HG02870 (cell line): ENCODE results near the gene ROPN1B.
A peak's percentile ranks its signal among the peaks of the same experiment; 100 is the strongest.
"Not testable (repeated sequence)": the region's sequence is repeated elsewhere in the genome, so short reads cannot be mapped to it uniquely, and the experiment has no call there.

Experiments used
- ATAC-seq: cut with Tn5 transposase; IDR thresholded peaks from one replicate; pipeline ENCODE4 v1.9.1; 2021; ENCODE audit warnings: mild to moderate bottlenecking, moderate library complexity; ENCODE audit not compliant: unreplicated experiment

ROPN1B gene

DNA sequence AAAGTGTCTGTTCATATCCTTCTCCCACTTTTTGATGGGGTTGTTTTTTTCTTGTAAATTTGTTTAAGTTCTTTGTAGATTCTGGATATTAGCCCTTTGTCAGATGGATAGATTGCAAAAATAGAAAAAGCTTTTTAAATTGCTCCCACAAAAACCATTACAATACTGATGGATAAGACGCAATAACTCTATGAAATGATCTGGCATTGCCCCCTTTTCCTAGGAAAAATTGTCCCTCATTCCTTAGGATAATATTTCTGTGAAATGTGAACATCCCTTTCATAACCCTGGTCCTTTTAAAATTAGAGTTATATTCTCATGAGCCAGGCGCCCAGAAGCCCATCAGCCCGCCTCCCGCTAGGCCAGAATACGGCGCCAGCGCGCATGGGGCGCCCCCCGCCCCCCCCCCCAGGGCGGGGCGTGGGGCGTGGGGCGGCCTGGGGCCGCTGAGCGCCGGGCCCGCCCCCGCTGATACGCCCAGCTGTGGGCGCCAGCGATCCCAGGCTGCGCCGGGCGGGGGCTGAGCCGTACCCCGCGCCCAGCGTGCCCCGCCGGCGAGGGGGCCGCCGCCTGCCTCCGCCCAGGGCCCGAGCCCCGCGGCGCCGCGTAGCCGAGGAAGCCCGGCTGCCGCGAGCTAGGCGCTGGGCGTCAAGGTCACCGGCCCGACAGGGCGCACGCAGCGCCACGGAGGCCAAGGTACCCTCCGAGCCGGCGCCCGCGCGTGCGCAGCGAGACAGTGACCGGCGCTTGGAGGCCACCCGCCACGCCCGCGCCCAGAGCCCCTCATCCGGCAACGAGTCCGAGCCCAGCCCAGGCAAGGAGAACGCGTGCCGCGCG, 11.1 kb upstream of the ROPN1B start:
- ATAC-seq, result no peak

DNA sequence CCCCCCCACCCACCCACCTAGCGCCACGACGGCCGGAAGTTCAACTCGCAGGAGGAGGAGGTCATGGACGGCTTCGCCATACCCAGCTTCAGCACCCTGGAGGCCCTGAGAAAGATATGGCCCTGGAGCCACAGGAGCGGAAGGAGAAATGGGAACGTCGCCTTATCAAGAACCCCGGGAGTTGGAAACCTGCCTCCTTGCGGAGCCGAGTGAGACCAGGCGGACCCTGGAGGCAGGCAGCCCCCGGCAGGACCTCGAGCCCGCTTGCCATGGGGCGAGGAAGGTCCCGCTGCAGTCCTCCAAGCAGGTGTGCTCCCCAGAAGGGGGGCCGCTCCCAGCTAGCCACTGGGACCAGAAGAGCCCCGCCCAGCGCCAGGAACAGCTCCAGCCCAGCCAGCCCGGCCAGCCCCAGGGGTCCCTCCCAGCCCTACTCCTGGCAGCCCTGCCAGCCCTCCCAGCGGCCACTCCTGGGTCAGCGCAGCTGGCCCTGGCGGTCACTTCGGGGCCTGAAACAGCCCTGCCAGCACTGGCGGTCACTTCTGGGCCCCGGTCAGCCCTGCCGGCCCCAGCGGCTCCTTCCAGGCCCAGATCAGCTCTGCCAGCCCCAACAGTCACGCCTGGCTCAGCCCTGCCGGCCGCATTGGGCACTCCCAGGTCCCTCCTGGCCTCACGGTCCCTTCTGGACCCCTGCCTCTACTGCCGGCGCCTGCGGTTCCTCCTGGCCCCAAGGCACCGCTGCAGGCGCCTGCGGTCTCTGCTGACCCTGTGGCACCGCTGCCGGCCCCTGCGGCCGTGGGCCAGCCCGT, 10.3 kb upstream of the ROPN1B start:
- ATAC-seq, result no peak

DNA sequence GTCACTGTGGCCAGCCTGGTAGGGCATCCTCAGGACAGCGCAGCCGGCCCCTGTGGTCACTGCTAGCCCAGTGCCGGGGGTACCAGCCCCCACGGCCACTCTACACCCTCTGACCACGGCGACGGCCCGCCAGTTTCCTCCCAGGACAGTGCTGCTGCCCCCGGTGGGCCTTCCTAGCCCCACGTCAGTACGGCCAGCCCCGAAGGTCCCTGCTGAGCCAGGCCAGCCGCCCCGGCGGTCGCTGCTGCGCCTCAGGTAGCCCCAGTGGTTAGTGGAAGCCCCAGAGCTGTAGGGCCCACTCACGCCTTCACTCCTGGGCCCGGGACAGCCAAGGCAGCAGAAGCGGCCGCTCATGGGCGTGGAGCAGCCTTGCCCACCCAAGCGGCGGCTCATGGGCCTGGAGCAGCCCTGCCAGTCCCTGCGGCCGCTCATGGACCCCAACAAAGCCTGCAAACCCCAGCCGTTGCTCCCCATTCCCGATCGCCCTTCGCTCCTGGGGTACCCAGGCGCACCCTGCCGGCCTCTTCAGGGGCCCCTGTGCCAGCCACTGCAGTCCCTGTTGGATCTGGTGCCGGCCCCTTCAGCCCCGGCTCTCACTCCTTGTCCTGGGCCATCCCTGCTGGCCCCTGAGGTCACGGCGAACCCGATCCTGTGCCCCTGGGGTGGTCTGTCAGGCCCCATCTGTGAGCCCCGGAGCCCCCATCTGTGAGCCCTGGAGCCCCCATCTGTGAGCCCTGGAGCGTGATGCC, 9.5 kb upstream of the ROPN1B start:
- no peak for ATAC-seq

DNA sequence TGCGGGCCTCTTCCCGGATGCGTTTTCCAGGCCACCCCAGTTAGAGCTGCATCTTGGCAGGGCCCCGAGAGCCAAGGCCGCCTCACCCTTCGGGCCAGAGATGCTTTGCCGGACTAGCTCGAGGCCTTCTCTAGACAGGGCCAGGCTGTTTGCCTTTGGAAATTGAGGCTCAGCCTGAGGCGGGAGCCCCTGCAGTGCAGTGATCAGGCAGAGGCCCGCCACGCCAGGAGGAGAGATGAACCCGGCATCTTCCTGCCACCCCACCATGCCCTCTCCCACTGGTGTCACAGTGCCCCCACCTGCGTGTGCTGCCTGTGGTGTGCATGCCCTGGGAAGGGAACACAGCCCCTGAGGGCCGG, 8.9 kb upstream of the ROPN1B start:
- no peak for ATAC-seq

- ATAC-seq, result no peak
These were observed 8.3 kb upstream of the ROPN1B start for GRCh38 chr3:125960456-125961288.

DNA sequence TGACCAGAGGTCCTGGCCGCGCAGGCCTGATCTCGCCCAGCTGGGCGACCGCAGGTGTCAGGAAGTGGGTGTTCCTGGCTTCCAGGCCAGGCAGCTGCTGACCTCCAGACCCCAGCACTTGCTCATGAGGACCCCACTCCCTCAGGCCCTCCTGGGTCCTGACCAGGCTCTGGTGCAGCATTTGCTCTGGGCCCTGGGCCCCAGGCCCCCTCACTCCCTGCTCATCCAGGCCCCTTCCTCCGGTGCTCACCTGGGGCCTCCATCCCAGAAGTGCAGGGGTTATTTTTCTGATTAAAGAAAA, 7.7 kb upstream of the ROPN1B start:
- ATAC-seq, result no peak

DNA sequence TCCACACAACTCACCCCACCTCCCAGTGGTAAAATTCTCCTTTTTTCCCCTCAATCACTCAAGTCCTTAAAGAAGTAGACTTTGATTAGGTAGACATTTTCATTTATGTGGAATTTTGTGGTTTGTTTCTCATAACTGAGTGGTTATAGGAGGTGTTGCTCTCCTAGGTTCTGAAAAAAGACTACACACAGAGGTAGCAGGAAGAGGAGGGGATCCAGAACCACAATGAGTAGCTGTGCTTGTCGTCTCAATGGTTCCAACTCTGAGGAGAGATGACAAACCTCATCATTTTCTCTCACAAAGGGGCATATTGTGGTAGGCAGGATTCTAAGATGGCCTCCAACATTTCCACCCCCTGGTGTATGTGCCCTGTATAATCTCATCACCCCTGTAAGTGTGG, 5.1 kb upstream of the ROPN1B start:
- ATAC-seq, result not testable (repeated sequence)

DNA sequence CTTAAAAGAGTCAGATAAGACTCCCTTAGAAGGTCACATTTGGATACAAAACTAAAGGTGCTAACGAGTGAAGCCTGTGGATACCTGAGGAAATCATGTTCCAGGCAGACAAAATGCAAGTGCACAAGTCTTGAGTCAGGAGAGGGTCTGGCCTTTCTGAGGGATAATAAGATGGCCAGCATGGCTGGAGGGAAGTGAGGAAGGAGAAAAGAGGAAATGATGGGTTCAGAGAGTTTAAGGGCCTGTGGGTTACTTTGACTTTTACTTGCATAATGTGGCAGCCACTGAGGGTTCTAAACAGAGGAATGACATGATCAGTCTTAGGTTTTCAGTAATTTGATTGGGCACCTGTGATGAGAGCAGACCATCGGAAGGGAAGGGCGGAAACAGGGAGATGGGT, 3.5 kb upstream of the ROPN1B start:
- ATAC-seq, result no peak

GRCh38 chr3:125967156-125967555, 1.8 kb upstream of the ROPN1B start:
- no peak for ATAC-seq

DNA sequence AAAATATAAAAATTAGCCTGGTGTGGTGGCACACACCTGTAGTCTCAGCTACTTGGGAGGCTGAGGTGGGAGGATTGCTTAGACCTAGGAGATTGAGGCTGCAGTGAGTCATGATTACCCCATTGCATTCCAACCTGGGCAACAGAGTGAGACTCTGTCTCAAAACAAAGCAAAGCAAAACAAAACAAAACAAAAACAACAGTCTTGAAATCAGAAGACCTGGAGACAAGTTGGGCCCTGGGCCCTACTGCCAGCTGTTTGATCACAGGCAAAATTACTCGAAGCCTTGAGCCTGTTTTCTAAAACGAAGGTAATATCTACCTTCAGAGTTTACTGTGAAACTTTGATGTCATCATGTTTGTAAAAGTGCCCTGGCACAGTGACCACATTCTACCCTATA, 857 bp upstream of the ROPN1B start:
- not testable (repeated sequence) for ATAC-seq

DNA sequence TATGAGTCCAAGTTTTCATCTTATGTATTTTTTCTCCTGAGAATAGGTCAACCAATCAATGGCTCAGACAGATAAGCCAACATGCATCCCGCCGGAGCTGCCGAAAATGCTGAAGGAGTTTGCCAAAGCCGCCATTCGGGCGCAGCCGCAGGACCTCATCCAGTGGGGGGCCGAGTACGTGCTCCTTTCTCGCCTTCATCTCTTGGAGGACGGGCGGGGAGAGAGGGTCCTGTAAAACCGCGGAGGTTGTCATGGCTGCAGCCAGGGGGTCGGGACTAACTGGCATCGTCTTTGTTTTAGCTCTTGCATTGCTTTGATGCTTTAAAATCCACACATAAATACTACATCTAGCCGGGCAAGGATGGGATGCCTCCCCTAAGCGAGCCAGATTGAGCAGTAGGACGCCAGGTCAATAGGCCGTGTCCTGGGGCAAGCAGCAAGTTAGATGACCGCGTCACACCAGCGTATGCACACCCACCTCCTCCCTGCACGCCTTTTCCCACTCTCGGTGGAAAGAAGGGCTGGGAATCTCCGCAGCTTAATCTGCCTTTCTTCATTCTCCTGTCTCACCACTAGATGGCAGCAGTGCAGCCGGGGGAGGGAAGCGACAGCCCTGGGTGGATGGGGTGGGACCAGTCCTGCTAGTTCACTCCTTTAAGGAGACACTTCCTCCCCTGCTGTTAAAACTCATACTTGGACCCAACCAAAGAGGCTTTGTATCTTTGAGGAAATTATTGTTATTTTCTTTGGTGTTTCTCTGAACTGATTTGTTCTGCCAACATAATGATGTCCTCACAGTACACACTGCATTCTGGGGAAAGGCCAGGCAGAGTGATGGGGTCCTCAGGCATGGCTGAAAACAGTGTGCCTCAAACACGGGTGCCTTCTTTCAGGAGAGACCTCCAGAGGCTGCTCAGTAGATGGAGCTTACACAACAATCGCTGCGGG, 3.3 kb downstream of the ROPN1B start:
- not testable (repeated sequence) for ATAC-seq

DNA sequence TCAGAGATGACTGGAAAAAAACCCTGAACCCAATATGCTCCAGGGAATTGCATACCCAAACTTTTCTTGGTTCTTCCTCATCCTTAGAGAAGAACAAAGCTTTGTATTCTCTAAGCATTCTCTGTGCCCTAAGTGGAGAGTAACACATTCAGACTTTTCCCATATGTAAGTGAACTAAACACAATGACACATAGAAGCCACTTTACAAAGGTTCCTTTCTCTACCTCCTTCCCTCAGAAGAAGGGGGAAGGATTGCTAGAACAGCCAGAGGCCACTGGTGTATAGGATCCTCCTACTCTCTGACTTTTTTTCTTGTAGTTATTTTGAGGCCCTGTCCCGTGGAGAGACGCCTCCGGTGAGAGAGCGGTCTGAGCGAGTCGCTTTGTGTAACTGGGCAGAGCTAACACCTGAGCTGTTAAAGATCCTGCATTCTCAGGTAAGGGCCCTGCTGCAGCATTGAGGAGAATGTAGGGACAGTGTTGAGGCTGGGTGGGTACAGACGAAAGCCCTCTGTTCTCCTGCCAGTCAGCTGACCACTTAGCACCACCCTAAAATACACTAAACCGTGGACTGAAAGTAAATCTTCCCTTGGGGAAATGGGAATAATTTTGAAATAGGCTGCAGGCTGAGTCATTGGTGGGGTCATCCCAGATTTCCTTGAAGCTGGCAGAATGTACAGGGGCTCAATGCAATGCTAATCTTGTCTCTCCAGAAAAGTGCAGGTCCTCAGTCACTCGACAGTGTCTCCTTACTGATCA, 6.4 kb downstream of the ROPN1B start:
- ATAC-seq, result not testable (repeated sequence)

DNA sequence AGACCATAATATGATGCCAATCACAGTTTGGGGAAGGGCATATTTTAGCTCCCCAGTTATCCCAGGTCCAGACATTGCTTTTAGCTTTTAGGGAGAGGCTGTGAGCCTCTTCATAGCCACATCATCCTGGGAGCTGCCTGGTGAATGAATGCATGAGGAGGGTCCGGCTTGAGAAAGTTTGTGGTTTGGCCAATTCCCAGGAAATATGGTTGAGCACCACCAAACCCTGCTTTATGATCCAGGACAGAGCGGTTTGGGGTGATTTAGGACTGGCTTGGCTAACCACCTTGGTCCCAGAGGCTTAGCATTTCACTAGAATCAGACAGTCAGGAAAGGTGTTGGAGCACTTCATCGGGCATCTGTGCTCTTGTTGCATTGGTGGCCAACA, 7.0 kb downstream of the ROPN1B start:
- ATAC-seq, result not testable (repeated sequence)

DNA sequence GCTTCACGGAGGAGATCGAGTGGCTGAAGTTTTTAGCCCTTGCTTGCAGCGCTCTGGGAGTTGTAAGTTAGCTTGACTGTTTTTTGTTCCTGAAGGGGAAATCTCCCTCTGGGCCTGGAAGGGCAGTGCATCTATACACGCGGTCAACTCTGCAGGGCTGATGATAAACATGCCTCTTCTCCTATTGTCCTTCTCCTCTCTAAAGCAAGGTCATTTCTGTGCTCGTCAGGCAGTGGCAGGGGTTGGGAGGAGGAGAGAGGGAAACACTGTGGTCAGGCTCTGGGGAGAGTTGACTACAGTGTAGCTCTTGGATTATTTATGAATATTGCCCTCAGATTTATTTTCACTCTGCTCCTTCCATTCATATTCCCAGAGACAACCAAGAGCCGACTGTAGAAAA, 8.1 kb downstream of the ROPN1B start:
- ATAC-seq, result not testable (repeated sequence)

GRCh38 chr3:125984951-125985350, 16.0 kb downstream of the ROPN1B start:
- ATAC-seq, result not testable (repeated sequence)

DNA sequence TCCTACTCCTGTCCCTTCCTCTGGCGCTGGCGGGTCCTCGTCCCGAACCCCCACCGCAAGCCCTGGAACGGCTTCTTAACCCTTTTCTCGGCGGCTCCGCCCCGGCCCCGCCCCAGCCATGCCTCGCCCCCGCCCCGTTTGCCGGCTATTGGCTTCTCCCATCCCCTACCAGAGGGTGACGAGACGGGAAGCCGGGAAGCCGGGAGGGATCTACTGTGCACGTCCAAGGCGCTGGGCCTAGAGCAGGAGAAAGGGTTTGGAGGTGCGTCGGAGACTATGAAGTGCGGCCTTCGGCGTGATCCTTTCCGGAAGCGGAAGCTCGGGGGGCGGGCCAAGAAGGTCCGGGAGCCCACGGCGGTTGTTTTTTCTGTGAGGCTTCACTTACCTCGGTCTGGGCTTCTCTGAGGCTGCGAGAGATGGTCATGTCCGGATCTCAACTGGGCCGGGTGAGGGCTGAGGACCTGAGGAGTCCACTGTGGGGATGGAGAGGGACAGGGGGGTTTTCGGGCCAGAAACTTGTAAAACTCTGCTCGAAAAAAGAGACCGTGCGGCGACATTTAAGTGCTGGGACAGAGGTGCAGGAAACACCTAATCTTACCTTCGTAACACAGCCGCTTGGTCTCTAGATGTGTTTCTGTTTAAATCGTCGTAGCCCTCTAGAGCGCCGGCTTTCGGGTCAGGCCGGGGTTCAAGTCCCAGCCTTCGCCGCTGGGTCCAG, 21.4 kb downstream of the ROPN1B start:
- peak; percentile 81 for ATAC-seq

GRCh38 chr3:125996751-125997150, 27.8 kb downstream of the ROPN1B start:
- not testable (repeated sequence) for ATAC-seq

GRCh38 chr3:126002189-126002588, 33.2 kb downstream of the ROPN1B start:
- ATAC-seq, result no peak
